ENCODE data around the gene MAP4K1. TPM values are rescaled to one million over a fixed set of nuclear protein-coding genes. Genes with fewer than 3 reads are reported as not detected.

Gene MAP4K1
- total and polyA plus RNA-seq, 2 of the 13 experiments (the other 11 are each of a cell fraction or from before 2014, with no cell fraction given) = 0.24 to 0.89 TPM

- intact Hi-C loops (cut with micrococcal nuclease; ENCODE audit: unreplicated experiment) (no loop called here), in situ Hi-C loops (cut with HindIII; ENCODE audit: extremely low pct_ligation_motif_present, low pct_unique_long_range_greater_than_20kb) (no loop called here)
- Histone ChIP-seq H3K9ac (ENCODE audit: insufficient read depth, low read depth, low read length) (no peak overlapping the region), H3K27me3 (ENCODE audit: control insufficient read depth in 1 of 2, insufficient read depth in 2 of 2, low read length in 2 of 2) (no peaks in the 10 kb centered on the region), H3K9me3 (ENCODE audit: low read length) (no peaks in the 10 kb centered on the region), H3K4me3 (replicated peaks in 1 of 3; ENCODE audit: insufficient read depth in 1 of 3, low read depth in 2 of 3, low read length in 3 of 3) (no peak overlapping the region), H3K4me2 (ENCODE audit: low read depth, low read length) (no peak overlapping the region), H3K4me1 (ENCODE audit: insufficient read depth, low read length) (peaks cover 98% of the 10 kb centered on the region), H3K79me2 (ENCODE audit: insufficient read depth, low read length) (peaks cover 96% of the 10 kb centered on the region), H3K36me3 (replicated peaks in 1 of 2; ENCODE audit: control insufficient read depth in 1 of 2, insufficient read depth in 2 of 2, low read length in 2 of 2) (peaks cover 15 to 50% of the 10 kb centered on the region in 2 experiments), H3K27ac (ENCODE audit: extremely low read length, insufficient read depth, low read length) (no peak overlapping the region), H4K20me1 (ENCODE audit: insufficient read depth, low read length) (peaks cover 83% of the 10 kb centered on the region), H2AFZ (ENCODE audit: low read length) (no peak overlapping the region)
- ATAC-seq = no peak
- DNase-seq (ENCODE audit: low spot score) = no peak
- ChIA-PET CTCF (ENCODE audit: low intra/inter-chr PET ratio, low total read pairs) (no interaction called here), POLR2A (interaction anchor here (0.9 to 3.3 kb wide), 3 partner anchors 10 to 40 kb away, joined by 4 to 26 read pairs (median 7); no protein-coding TSS in a partner anchor)
- WGBS (ENCODE audit: low lambda C conversion rate) = 74% methylated on average over 7 of the region's 7 CpGs
- FAIRE-seq = no peak
- TF ChIP-seq ESRRA (CRISPR knock-in tag; IDR thresholded peaks at IDR 0.05; ENCODE audit: low read depth) = no peak
- no peak for TF ChIP-seq ZNF282 (IDR thresholded peaks at IDR 0.05; ENCODE audit: partially characterized antibody)
- no peak for TF ChIP-seq MAF1 (CRISPR knock-in tag; IDR thresholded peaks at IDR 0.05; ENCODE audit: borderline replicate concordance)
- BruUV-seq (replicated peaks) = no TSS peak
Measured at GRCh38 chr19:38661136-38661535, 43.4 kb upstream of the MAP4K1 start.

- Histone ChIP-seq H3K4me2 (ENCODE audit: low read depth, low read length) (no peak overlapping the region), H3K9me3 (ENCODE audit: low read length) (no peaks in the 10 kb centered on the region), H3K27me3 (ENCODE audit: control insufficient read depth in 1 of 2, insufficient read depth in 2 of 2, low read length in 2 of 2) (no peaks in the 10 kb centered on the region), H2AFZ (ENCODE audit: low read length) (no peak overlapping the region), H3K4me3 (replicated peaks in 1 of 3; ENCODE audit: insufficient read depth in 1 of 3, low read depth in 2 of 3, low read length in 3 of 3) (no peak overlapping the region), H3K79me2 (ENCODE audit: insufficient read depth, low read length) (peaks cover 96% of the 10 kb centered on the region), H3K36me3 (replicated peaks in 1 of 2; ENCODE audit: control insufficient read depth in 1 of 2, insufficient read depth in 2 of 2, low read length in 2 of 2) (peaks cover 16 to 51% of the 10 kb centered on the region in 2 experiments), H3K27ac (ENCODE audit: extremely low read length, insufficient read depth, low read length) (no peak overlapping the region), H3K4me1 (ENCODE audit: insufficient read depth, low read length) (peaks cover 98% of the 10 kb centered on the region), H4K20me1 (ENCODE audit: insufficient read depth, low read length) (peaks cover 83% of the 10 kb centered on the region), H3K9ac (ENCODE audit: insufficient read depth, low read depth, low read length) (no peak overlapping the region)
- FAIRE-seq (no peak), DNase-seq (ENCODE audit: low spot score) (no peak), ATAC-seq (no peak)
- 92% methylated on average over 9 of the region's 9 CpGs for WGBS (ENCODE audit: low lambda C conversion rate)
- in situ Hi-C loops (cut with HindIII; ENCODE audit: extremely low pct_ligation_motif_present, low pct_unique_long_range_greater_than_20kb) (no loop called here), intact Hi-C loops (cut with micrococcal nuclease; ENCODE audit: unreplicated experiment) (no loop called here)
- ChIA-PET CTCF (ENCODE audit: low intra/inter-chr PET ratio, low total read pairs) (no interaction called here), POLR2A (interaction anchor here (0.9 to 3.3 kb wide), 3 partner anchors 11 to 40 kb away, joined by 4 to 26 read pairs (median 7); no protein-coding TSS in a partner anchor)
- no peak for TF ChIP-seq ZNF207 (IDR thresholded peaks at IDR 0.05; ENCODE audit: borderline replicate concordance)
- TF ChIP-seq MED8 (CRISPR knock-in tag; IDR thresholded peaks at IDR 0.05; ENCODE audit: insufficient replicate concordance) = no peak
- TF ChIP-seq RBM22 (optimal IDR thresholded peaks at IDR 0.05; ENCODE audit: low read length) = peak; percentile 34
- TF ChIP-seq ZSCAN20 (CRISPR knock-in tag; IDR thresholded peaks at IDR 0.05; ENCODE audit: borderline replicate concordance) = no peak
- no peak for TF ChIP-seq ZNF878 (CRISPR knock-in tag; IDR thresholded peaks at IDR 0.05)
- BruUV-seq (replicated peaks) = no TSS peak
Measured at GRCh38 chr19:38660724-38661123, 43.0 kb upstream of the MAP4K1 start.

Data from HepG2 (cell line).